GM20431 (cell line): ENCODE data around the gene FAM107B.
"Not testable (repeated sequence)": the region's sequence is repeated elsewhere in the genome, so short reads cannot be mapped to it uniquely, and the experiment has no call there.

Experiments
- in situ Hi-C: fragments of 300-500 bp; cut with MseI, MboI; formaldehyde crosslinking; loops from one replicate; pipeline ENCODE4 v1.15.0; 2020; ENCODE audit warnings: low sequenced_read_pairs; ENCODE audit not compliant: unreplicated experiment

FAM107B gene

GRCh38 chr10:14648946-14649345 lies 125.8 kb downstream of the FAM107B start:
- in situ Hi-C loops: no loop called here

- in situ Hi-C loops: no loop called here
Observed at GRCh38 chr10:14648005-14648765, 126.5 kb downstream of the FAM107B start.

- in situ Hi-C loops: no loop called here
Observed at GRCh38 chr10:14645239-14645960, 129.3 kb downstream of the FAM107B start.

GRCh38 chr10:14639637-14640036 lies 135.1 kb downstream of the FAM107B start:
- in situ Hi-C loops: no loop called here

GRCh38 chr10:14635043-14635710 lies 139.5 kb downstream of the FAM107B start:
- in situ Hi-C loops: no loop called here

GRCh38 chr10:14634572-14634971 lies 140.1 kb downstream of the FAM107B start:
- in situ Hi-C loops: not testable (repeated sequence)

GRCh38 chr10:14625765-14626525 lies 148.8 kb downstream of the FAM107B start:
- in situ Hi-C loops: no loop called here

GRCh38 chr10:14625192-14625631 lies 149.5 kb downstream of the FAM107B start:
- in situ Hi-C loops: no loop called here

GRCh38 chr10:14624600-14624999 lies 150.1 kb downstream of the FAM107B start:
- in situ Hi-C loops: no loop called here

- in situ Hi-C loops: no loop called here
Observed at GRCh38 chr10:14623931-14624330, 150.8 kb downstream of the FAM107B start.

- in situ Hi-C loops: no loop called here
Observed at GRCh38 chr10:14621037-14621436, 153.7 kb downstream of the FAM107B start.

GRCh38 chr10:14618674-14619073 lies 156.0 kb downstream of the FAM107B start:
- in situ Hi-C loops: no loop called here

- in situ Hi-C loops: no loop called here
Observed at GRCh38 chr10:14617852-14618251, 156.8 kb downstream of the FAM107B start.

- in situ Hi-C loops: no loop called here
Observed at GRCh38 chr10:14616955-14617730, 157.6 kb downstream of the FAM107B start.

GRCh38 chr10:14616465-14616864 lies 158.2 kb downstream of the FAM107B start:
- in situ Hi-C loops: no loop called here

GRCh38 chr10:14613588-14613920 lies 161.1 kb downstream of the FAM107B start:
- in situ Hi-C loops: no loop called here

- in situ Hi-C loops: no loop called here
Observed at GRCh38 chr10:14612873-14613587, 161.7 kb downstream of the FAM107B start.

GRCh38 chr10:14611968-14612693 lies 162.6 kb downstream of the FAM107B start:
- in situ Hi-C loops: no loop called here
